ENCODE data around the gene AADAC. TPM values are rescaled to one million over a fixed set of nuclear protein-coding genes. Genes with fewer than 3 reads are reported as not detected.
A peak's percentile ranks its signal among the peaks of the same experiment; 100 is the strongest.

The AADAC gene
- total RNA-seq, 4 donors from 2014 or later = 0.35 to 6.5 (median 1.0) TPM

DNA sequence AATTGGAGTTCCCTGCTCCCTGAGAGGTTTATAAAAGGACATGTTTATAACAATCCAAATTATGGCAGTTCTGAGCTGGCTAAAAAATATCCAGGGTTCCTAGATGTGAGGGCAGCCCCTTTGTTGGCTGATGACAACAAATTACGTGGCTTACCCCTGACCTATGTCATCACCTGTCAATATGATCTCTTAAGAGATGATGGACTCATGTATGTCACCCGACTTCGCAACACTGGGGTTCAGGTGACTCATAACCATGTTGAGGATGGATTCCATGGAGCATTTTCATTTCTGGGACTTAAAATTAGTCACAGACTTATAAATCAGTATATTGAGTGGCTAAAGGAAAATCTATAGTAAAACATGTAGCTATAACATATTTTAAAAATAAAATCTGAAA lies 13.9 kb downstream of the AADAC start:
- Histone ChIP-seq H3K27ac (no peak overlapping the region), H3K36me3 (no peaks in the 10 kb centered on the region), H3K4me1 (no peaks in the 10 kb centered on the region), H3K4me3 (no peak overlapping the region), H3K9me3 (no peaks in the 10 kb centered on the region), H3K27me3 (no peaks in the 10 kb centered on the region)
- TF ChIP-seq, protein P1, sequence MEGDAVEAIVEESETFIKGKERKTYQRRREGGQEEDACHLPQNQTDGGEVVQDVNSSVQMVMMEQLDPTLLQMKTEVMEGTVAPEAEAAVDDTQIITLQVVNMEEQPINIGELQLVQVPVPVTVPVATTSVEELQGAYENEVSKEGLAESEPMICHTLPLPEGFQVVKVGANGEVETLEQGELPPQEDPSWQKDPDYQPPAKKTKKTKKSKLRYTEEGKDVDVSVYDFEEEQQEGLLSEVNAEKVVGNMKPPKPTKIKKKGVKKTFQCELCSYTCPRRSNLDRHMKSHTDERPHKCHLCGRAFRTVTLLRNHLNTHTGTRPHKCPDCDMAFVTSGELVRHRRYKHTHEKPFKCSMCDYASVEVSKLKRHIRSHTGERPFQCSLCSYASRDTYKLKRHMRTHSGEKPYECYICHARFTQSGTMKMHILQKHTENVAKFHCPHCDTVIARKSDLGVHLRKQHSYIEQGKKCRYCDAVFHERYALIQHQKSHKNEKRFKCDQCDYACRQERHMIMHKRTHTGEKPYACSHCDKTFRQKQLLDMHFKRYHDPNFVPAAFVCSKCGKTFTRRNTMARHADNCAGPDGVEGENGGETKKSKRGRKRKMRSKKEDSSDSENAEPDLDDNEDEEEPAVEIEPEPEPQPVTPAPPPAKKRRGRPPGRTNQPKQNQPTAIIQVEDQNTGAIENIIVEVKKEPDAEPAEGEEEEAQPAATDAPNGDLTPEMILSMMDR (IDR thresholded peaks at IDR 0.05) = no peak
- no peak for TF ChIP-seq POLR2A (IDR thresholded peaks at IDR 0.05)
- intact Hi-C loops (cut with DNase I) = no loop called here
- WGBS, 2 donors = 51 to 69% methylated on average over 3 of the region's 3 CpGs
- DNase-seq = no peak

GRCh38 chr3:151835751-151836525 lies 22.0 kb downstream of the AADAC start:
- H3K9me3 ChIP-seq = no peaks in the 10 kb centered on the region

GRCh38 chr3:151837057-151837456 lies 23.1 kb downstream of the AADAC start:
- Histone ChIP-seq H3K9me3 (no peaks in the 10 kb centered on the region), H3K36me3 (no peaks in the 10 kb centered on the region), H3K4me1 (peaks cover 0 to 35% (median 11%) of the 10 kb centered on the region in 3 donors), H3K27ac (peak overlapping the region; percentile 23 to 79 (median 74)), H3K4me3 (no peak overlapping the region), H3K27me3 (no peaks in the 10 kb centered on the region)
- TF ChIP-seq, protein P1 (IDR thresholded peaks at IDR 0.05) = peak in 1 of 6 experiments; percentile 8
- TF ChIP-seq POLR2A (IDR thresholded peaks at IDR 0.05) = no peak
- no peak for DNase-seq
- WGBS, 2 donors = 21 to 31% methylated on average over 4 of the region's 4 CpGs
- intact Hi-C loops (cut with DNase I) = loop anchor here (5.0 kb wide), 1 partner anchor 395 kb away; no protein-coding TSS in a partner anchor

More at GRCh38 chr3:151835751-151836525, 22.0 kb downstream of the AADAC start:
- WGBS, 2 donors = 63 to 77% methylated on average over 5 of the region's 5 CpGs
- Histone ChIP-seq H3K36me3 (no peaks in the 10 kb centered on the region), H3K27me3 (no peaks in the 10 kb centered on the region), H3K27ac (peak overlapping the region in 1 of 4 donors; percentile 79), H3K4me1 (peaks cover 0 to 35% (median 11%) of the 10 kb centered on the region in 3 donors), H3K4me3 (no peak overlapping the region)
- intact Hi-C loops (cut with DNase I) = loop anchor here (5.0 kb wide), 1 partner anchor 394 kb away; no protein-coding TSS in a partner anchor
- no peak for DNase-seq
- TF ChIP-seq, protein P1 (IDR thresholded peaks at IDR 0.05) = no peak

GRCh38 chr3:151838574-151839312 lies 24.8 kb downstream of the AADAC start:
- Histone ChIP-seq H3K9me3 (no peaks in the 10 kb centered on the region), H3K4me3 (peak overlapping the region in 3 of 4 donors; percentile 11 to 49 (median 30)), H3K27me3 (no peaks in the 10 kb centered on the region), H3K27ac (no peak overlapping the region), H3K4me1 (peaks cover 0 to 35% (median 11%) of the 10 kb centered on the region in 3 donors), H3K36me3 (no peaks in the 10 kb centered on the region)
- TF ChIP-seq, protein P1 (IDR thresholded peaks at IDR 0.05) = peak; percentile 13 to 91 (median 84)
- TF ChIP-seq POLR2A (IDR thresholded peaks at IDR 0.05) = no peak
- intact Hi-C loops (cut with DNase I) = loop anchor here (5.0 kb wide), 1 partner anchor 396 kb away; no protein-coding TSS in a partner anchor
- WGBS, 2 donors = 51 to 52% methylated on average over 19 of the region's 19 CpGs
- DNase-seq = no peak

- no peak for DNase-seq
- H3K4me1 ChIP-seq = peaks cover 0 to 35% (median 11%) of the 10 kb centered on the region in 3 donors
- 69 to 85% methylated on average over 1 of the region's 1 CpG for whole genome bisulfite sequencing, 2 donors
- no peaks in the 10 kb centered on the region for H3K27me3 ChIP-seq
- TF ChIP-seq, protein P1 (IDR thresholded peaks at IDR 0.05) = no peak
- no peak for TF ChIP-seq POLR2A (IDR thresholded peaks at IDR 0.05)
- no peak overlapping the region for H3K4me3 ChIP-seq
- no peaks in the 10 kb centered on the region for H3K9me3 ChIP-seq
- H3K27ac ChIP-seq = no peak overlapping the region
- intact Hi-C loops (cut with DNase I) = loop anchor here (5.0 kb wide), 1 partner anchor 397 kb away; no protein-coding TSS in a partner anchor
- no peaks in the 10 kb centered on the region for H3K36me3 ChIP-seq
Measured at GRCh38 chr3:151839313-151839631, 25.4 kb downstream of the AADAC start.
